ENCODE measurements around the gene MSMP.
A peak's percentile ranks its signal among the peaks of the same experiment; 100 is the strongest.

Gene MSMP

DNA sequence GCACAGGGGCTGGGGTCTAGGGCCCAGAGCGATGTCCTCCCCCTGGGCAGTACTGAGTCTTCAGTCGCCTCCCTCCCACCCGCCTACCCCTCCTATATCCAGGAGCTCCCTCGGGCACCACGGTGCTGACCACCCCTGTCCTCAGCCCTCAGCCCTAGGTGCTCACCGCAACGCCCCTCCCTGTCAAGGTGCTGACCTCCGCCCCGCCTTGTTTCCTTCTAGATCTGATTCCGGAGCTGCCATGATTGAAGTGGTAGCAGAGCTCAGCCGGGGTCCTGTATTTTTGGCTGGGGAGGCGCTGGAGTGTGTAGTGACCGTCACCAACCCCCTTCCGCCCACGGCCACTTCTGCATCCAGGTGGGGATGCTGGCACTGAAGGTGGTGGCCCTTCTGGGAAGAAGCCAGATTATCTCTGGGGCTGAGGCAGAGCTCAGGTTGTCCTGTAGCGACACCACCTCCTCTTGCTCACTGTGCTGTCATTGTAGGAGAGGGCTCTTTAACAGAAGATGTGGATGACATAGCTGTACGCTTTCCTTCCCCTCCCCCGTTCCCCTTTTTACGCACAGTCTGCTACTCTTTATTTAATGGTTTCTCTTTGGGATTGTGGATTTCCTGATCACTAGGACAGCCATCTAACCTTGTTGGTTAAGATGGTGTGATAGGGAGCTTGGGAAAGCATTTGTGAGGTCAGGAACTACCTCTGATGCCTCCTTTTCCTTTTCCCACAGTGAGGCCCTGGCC lies 4.4 kb downstream of the MSMP start:
- no peak for DNase-seq (ENCODE audit: low read depth in 1 of 2, low spot score in 1 of 2)
- TF ChIP-seq SPI1 (IDR thresholded peaks at IDR 0.05; ENCODE audit: borderline replicate concordance, low read depth) (peak; percentile 29; the same call in 1 of the 2 replicates), GABPA (IDR thresholded peaks at IDR 0.05; ENCODE audit: low read depth) (no peak)
- peak overlapping the region; percentile 88 for H3K4me3 ChIP-seq (replicated peaks; ENCODE audit: insufficient read depth, low read length)
- H3K27me3 ChIP-seq (ENCODE audit: insufficient read depth, poor library complexity, severe bottlenecking), result no peaks in the 10 kb centered on the region
- peak overlapping the region; percentile 61 for H3K27ac ChIP-seq (replicated peaks)

GRCh38 chr9:35748858-35749514 lies 5.1 kb downstream of the MSMP start, which contains the start of the genes GBA2 and RGP1:
Gene GBA2, minus strand, starts transcription at chr9:35749228. Its CDS starts 524 bp downstream, at chr9:35748704.
Gene RGP1, plus strand, starts transcription at chr9:35749287. Its CDS starts 469 bp downstream, at chr9:35749756.
- TF ChIP-seq SPI1 (IDR thresholded peaks at IDR 0.05; ENCODE audit: borderline replicate concordance, low read depth) (peak; percentile 37; the same call in 1 of the 2 replicates), POLR2AphosphoS5 (IDR thresholded peaks at IDR 0.05; ENCODE audit: low read depth) (no peak), GABPA (IDR thresholded peaks at IDR 0.05; ENCODE audit: low read depth) (peak; percentile 89)
- TF ChIP-seq, protein P1, sequence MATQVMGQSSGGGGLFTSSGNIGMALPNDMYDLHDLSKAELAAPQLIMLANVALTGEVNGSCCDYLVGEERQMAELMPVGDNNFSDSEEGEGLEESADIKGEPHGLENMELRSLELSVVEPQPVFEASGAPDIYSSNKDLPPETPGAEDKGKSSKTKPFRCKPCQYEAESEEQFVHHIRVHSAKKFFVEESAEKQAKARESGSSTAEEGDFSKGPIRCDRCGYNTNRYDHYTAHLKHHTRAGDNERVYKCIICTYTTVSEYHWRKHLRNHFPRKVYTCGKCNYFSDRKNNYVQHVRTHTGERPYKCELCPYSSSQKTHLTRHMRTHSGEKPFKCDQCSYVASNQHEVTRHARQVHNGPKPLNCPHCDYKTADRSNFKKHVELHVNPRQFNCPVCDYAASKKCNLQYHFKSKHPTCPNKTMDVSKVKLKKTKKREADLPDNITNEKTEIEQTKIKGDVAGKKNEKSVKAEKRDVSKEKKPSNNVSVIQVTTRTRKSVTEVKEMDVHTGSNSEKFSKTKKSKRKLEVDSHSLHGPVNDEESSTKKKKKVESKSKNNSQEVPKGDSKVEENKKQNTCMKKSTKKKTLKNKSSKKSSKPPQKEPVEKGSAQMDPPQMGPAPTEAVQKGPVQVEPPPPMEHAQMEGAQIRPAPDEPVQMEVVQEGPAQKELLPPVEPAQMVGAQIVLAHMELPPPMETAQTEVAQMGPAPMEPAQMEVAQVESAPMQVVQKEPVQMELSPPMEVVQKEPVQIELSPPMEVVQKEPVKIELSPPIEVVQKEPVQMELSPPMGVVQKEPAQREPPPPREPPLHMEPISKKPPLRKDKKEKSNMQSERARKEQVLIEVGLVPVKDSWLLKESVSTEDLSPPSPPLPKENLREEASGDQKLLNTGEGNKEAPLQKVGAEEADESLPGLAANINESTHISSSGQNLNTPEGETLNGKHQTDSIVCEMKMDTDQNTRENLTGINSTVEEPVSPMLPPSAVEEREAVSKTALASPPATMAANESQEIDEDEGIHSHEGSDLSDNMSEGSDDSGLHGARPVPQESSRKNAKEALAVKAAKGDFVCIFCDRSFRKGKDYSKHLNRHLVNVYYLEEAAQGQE (IDR thresholded peaks at IDR 0.05; ENCODE audit: insufficient replicate concordance, low read depth), result no peak
- TF ChIP-seq, protein P2, sequence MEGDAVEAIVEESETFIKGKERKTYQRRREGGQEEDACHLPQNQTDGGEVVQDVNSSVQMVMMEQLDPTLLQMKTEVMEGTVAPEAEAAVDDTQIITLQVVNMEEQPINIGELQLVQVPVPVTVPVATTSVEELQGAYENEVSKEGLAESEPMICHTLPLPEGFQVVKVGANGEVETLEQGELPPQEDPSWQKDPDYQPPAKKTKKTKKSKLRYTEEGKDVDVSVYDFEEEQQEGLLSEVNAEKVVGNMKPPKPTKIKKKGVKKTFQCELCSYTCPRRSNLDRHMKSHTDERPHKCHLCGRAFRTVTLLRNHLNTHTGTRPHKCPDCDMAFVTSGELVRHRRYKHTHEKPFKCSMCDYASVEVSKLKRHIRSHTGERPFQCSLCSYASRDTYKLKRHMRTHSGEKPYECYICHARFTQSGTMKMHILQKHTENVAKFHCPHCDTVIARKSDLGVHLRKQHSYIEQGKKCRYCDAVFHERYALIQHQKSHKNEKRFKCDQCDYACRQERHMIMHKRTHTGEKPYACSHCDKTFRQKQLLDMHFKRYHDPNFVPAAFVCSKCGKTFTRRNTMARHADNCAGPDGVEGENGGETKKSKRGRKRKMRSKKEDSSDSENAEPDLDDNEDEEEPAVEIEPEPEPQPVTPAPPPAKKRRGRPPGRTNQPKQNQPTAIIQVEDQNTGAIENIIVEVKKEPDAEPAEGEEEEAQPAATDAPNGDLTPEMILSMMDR (IDR thresholded peaks at IDR 0.05; ENCODE audit: insufficient read depth, low read length), result no peak
- peak; percentile 65 to 68 for DNase-seq (ENCODE audit: low read depth in 1 of 2, low spot score in 1 of 2)

GRCh38 chr9:35748242-35748857 lies 5.7 kb downstream of the MSMP start:
- DNase-seq (ENCODE audit: low read depth in 1 of 2, low spot score in 1 of 2), result no peak
- Histone ChIP-seq H3K27me3 (ENCODE audit: insufficient read depth, poor library complexity, severe bottlenecking) (no peaks in the 10 kb centered on the region), H3K27ac (replicated peaks) (peak overlapping the region; percentile 49), H3K4me3 (replicated peaks; ENCODE audit: insufficient read depth, low read length) (peak overlapping the region; percentile 88)
- TF ChIP-seq SPI1 (IDR thresholded peaks at IDR 0.05; ENCODE audit: borderline replicate concordance, low read depth) (no peak), GABPA (IDR thresholded peaks at IDR 0.05; ENCODE audit: low read depth) (no peak), POLR2AphosphoS5 (IDR thresholded peaks at IDR 0.05; ENCODE audit: low read depth) (no peak)
- TF ChIP-seq, protein P2 (IDR thresholded peaks at IDR 0.05; ENCODE audit: insufficient read depth, low read length), result no peak
- TF ChIP-seq, protein P1 (IDR thresholded peaks at IDR 0.05; ENCODE audit: insufficient replicate concordance, low read depth), result no peak

More at GRCh38 chr9:35748858-35749514, 5.1 kb downstream of the MSMP start, which contains the start of the genes GBA2 and RGP1:
- peak within 1 kb of the TSS; percentile 88 for H3K4me3 ChIP-seq (replicated peaks; ENCODE audit: insufficient read depth, low read length)
- H3K27me3 ChIP-seq (ENCODE audit: insufficient read depth, poor library complexity, severe bottlenecking), result no peaks in the 10 kb centered on the region
- H3K27ac ChIP-seq (replicated peaks), result peak within 1 kb of the TSS; percentile 61

- no peak for TF ChIP-seq SPI1 (IDR thresholded peaks at IDR 0.05; ENCODE audit: borderline replicate concordance, low read depth)
- H3K4me3 ChIP-seq (replicated peaks; ENCODE audit: insufficient read depth, low read length), result peak overlapping the region; percentile 88
- H3K27ac ChIP-seq (replicated peaks), result no peak overlapping the region
- no peak for DNase-seq (ENCODE audit: low read depth in 1 of 2, low spot score in 1 of 2)
- no peaks in the 10 kb centered on the region for H3K27me3 ChIP-seq (ENCODE audit: insufficient read depth, poor library complexity, severe bottlenecking)
These were observed 7.5 kb downstream of the MSMP start for GRCh38 chr9:35746583-35746982.
